H4 (cell line): ENCODE measurements around the gene CXCL17. TPM values are rescaled to one million over a fixed set of nuclear protein-coding genes. Genes with fewer than 3 reads are reported as not detected.
"Not testable (repeated sequence)": the region's sequence is repeated elsewhere in the genome, so short reads cannot be mapped to it uniquely, and the experiment has no call there.

ENCODE experiments used
- DNase-seq: peaks from one replicate; pipeline ENCODE4 v3.0.0-alpha.2; 2015; ENCODE audit warnings: low spot score
- total RNA-seq: library from RNA; depleted of rRNA; stranded (reverse); fragments of >200 nt; shearing (Covaris generic); gene quantifications from 2 replicates; pipeline ENCODE4 v1.2.3, GENCODE V29; 2014

Gene CXCL17
- total RNA-seq, 1 experiment from 2014 or later: not detected

- no peak for DNase-seq
These were observed 23.9 kb upstream of the CXCL17 start for GRCh38 chr19:42466521-42467182.

- DNase-seq: no peak
These were observed 23.1 kb upstream of the CXCL17 start for GRCh38 chr19:42465827-42466280.

- DNase-seq: no peak
These were observed 19.1 kb upstream of the CXCL17 start for GRCh38 chr19:42461700-42462324.

- DNase-seq: not testable (repeated sequence)
These were observed 18.5 kb upstream of the CXCL17 start for GRCh38 chr19:42461231-42461630.

GRCh38 chr19:42459926-42460325 is 17.2 kb upstream of the CXCL17 start:
- no peak for DNase-seq

GRCh38 chr19:42455621-42456081 is 12.9 kb upstream of the CXCL17 start:
- DNase-seq: no peak

GRCh38 chr19:42455086-42455485 is 12.3 kb upstream of the CXCL17 start:
- DNase-seq: no peak

- DNase-seq: no peak
These were observed 9.8 kb upstream of the CXCL17 start for GRCh38 chr19:42452590-42452989.

- peak; percentile 82 for DNase-seq
These were observed 7.7 kb upstream of the CXCL17 start for GRCh38 chr19:42450314-42450934.

GRCh38 chr19:42448306-42448705 is 5.6 kb upstream of the CXCL17 start:
- DNase-seq: not testable (repeated sequence)

GRCh38 chr19:42445948-42446347 is 3.2 kb upstream of the CXCL17 start:
- no peak for DNase-seq

GRCh38 chr19:42443944-42444398 is 1.2 kb upstream of the CXCL17 start:
- no peak for DNase-seq

GRCh38 chr19:42441049-42441445 is 1.7 kb downstream of the CXCL17 start:
- no peak for DNase-seq

GRCh38 chr19:42440357-42441048 is 2.2 kb downstream of the CXCL17 start:
- peak; percentile 48 for DNase-seq

GRCh38 chr19:42436006-42436405 is 6.7 kb downstream of the CXCL17 start:
- DNase-seq: no peak

- DNase-seq: no peak
These were observed 7.4 kb downstream of the CXCL17 start for GRCh38 chr19:42435316-42435715.

- peak; percentile 61 for DNase-seq
These were observed 9.1 kb downstream of the CXCL17 start for GRCh38 chr19:42433503-42434260.

GRCh38 chr19:42431486-42431885 is 11.3 kb downstream of the CXCL17 start:
- DNase-seq: no peak

- DNase-seq: no peak
These were observed 14.1 kb downstream of the CXCL17 start for GRCh38 chr19:42428676-42429075.

- no peak for DNase-seq
These were observed 15.4 kb downstream of the CXCL17 start, which contains the start of gene LIPE for GRCh38 chr19:42427313-42427712. TSS of gene LIPE (minus strand) at chr19:42427388. CDS start at chr19:42427149, 239 bp downstream.

GRCh38 chr19:42426643-42427042 is 16.1 kb downstream of the CXCL17 start:
- DNase-seq: no peak
